HCT116 (cell line): ENCODE measurements around the gene TRPV5. TPM values are rescaled to one million over a fixed set of nuclear protein-coding genes. Genes with fewer than 3 reads are reported as not detected.

Experiments used
- ATAC-seq: fragments of 200-7000 bp; cut with Tn5 transposase; 2 replicates; pipeline ENCODE4 v1.9.1; 2020; ENCODE audit warnings: mild to moderate bottlenecking, moderate library complexity
- BruUV-seq: library from RNA; stranded (reverse); fragments of 400-500 nt; replicated peaks from 2 replicates; lab custom pipeline; 2021; lab: Mats Ljungman, UMichigan
- CTCF ChIA-PET: fragments of 300-600 bp; sonication (Branson Sonifier 250); formaldehyde crosslinking; loops from one replicate; lab custom pipeline; 2021; ENCODE audit warnings: antibody characterized with exemption; lab: Charles Lee
- POLR2A ChIA-PET: fragments of 300-600, 350-600 bp; sonication (Branson Sonifier 250); formaldehyde crosslinking; loops from one replicate; lab custom pipeline; 2021; ENCODE audit warnings: antibody characterized with exemption; lab: Charles Lee
- RAD21 ChIA-PET, 2 experiments: fragments of 300-600 bp; sonication (Branson Sonifier 250); formaldehyde crosslinking; loops; one replicate each; lab custom pipeline; 2023; ENCODE audit warnings: low total read pairs in 2 of 2; ENCODE audit not compliant: uncharacterized antibody in 2 of 2, unreplicated experiment in 2 of 2, low non-redundant PET in 1 of 2; lab: Charles Lee
- DNase-seq: peaks from one replicate; pipeline ENCODE4 v3.0.0-alpha.2; 2010; ENCODE audit warnings: low read depth, low spot score
- H2AFZ ChIP-seq: fragments of 200-600 bp; shearing (Covaris generic), sonication (generic); 2 replicates; pipeline ENCODE4 v1.6.1; 2017; ENCODE audit warnings: low read depth, mixed run types, mixed read lengths, antibody characterized with exemption, low read length; ENCODE audit not compliant: poor library complexity, severe bottlenecking
- H3K27ac ChIP-seq: 2 replicates; pipeline ENCODE4 v1.5.1; 2012; ENCODE audit warnings: low read depth, low read length
- H3K27me3 ChIP-seq: fragments of 200-600 bp; sonication (generic); 2 replicates; pipeline ENCODE4 v1.6.1; 2016; ENCODE audit warnings: mixed run types, low read length, mixed read lengths; ENCODE audit not compliant: insufficient read depth
- H3K36me3 ChIP-seq, 2 experiments: fragments of 200-500 bp in 1 of 2; fragments of 200-600 bp in 1 of 2; sonication (Bioruptor generic) in 1 of 2; sonication (generic) in 1 of 2; 2 replicates each; pipeline versions ENCODE4 v1.5.1 to v1.6.1; 2014 to 2016; ENCODE audit warnings: low read length in 2 of 2, inconsistent platforms in 1 of 2, mixed read lengths in 1 of 2, mixed run types in 1 of 2; ENCODE audit not compliant: insufficient read depth in 2 of 2, control insufficient read depth in 1 of 2
- H3K4me1 ChIP-seq, 2 experiments: fragments of 200-600 bp in 1 of 2; sonication (generic) in 1 of 2; 2 replicates each; pipeline versions ENCODE4 v1.5.1 to v1.6.1; 2012 to 2017; ENCODE audit warnings: low read length in 2 of 2, inconsistent platforms in 1 of 2, mild to moderate bottlenecking in 1 of 2, mixed read lengths in 1 of 2, mixed run types in 1 of 2, moderate library complexity in 1 of 2; ENCODE audit not compliant: insufficient read depth in 2 of 2, control insufficient read depth in 1 of 2
- H3K4me2 ChIP-seq: fragments of 200-600 bp; sonication (generic); 2 replicates; pipeline ENCODE4 v1.6.1; 2017; ENCODE audit warnings: mixed run types, low read length, mixed read lengths
- H3K4me3 ChIP-seq, 2 experiments: fragments of 200-600 bp in 1 of 2; sonication (generic) in 1 of 2; replicated peaks in 1 of 2; 2 replicates each; pipeline ENCODE4 v1.5.1; 2011 to 2016; ENCODE audit warnings: low read length in 2 of 2, control low read depth in 1 of 2, low read depth in 1 of 2, mild to moderate bottlenecking in 1 of 2, mixed read lengths in 1 of 2, mixed run types in 1 of 2
- H3K79me2 ChIP-seq: fragments of 200-600 bp; sonication (generic); 2 replicates; pipeline ENCODE4 v1.6.1; 2017; ENCODE audit warnings: mild to moderate bottlenecking, mixed run types, low read length, moderate library complexity, mixed read lengths; ENCODE audit not compliant: insufficient read depth
- H3K9ac ChIP-seq: fragments of 200-600 bp; sonication (generic); 2 replicates; pipeline ENCODE4 v1.6.1; 2016; ENCODE audit warnings: low read length, mixed read lengths
- H3K9me2 ChIP-seq: fragments of 200-600 bp; sonication (generic), shearing (Covaris generic); 2 replicates; pipeline ENCODE4 v1.6.1; 2017; ENCODE audit warnings: mixed run types, mild to moderate bottlenecking, moderate library complexity; ENCODE audit not compliant: insufficient read depth
- H3K9me3 ChIP-seq, 2 experiments: fragments of 200-500 bp in 1 of 2; fragments of 200-600 bp in 1 of 2; sonication (Bioruptor generic) in 1 of 2; sonication (generic) in 1 of 2; 2 replicates each; pipeline ENCODE4 v1.6.1; 2014 to 2017; ENCODE audit warnings: low read length in 2 of 2, mixed read lengths in 2 of 2, inconsistent platforms in 1 of 2, low read depth in 1 of 2, mild to moderate bottlenecking in 1 of 2, mixed run types in 1 of 2, moderate library complexity in 1 of 2; ENCODE audit not compliant: control insufficient read depth in 1 of 2, insufficient read depth in 1 of 2
- H4K20me1 ChIP-seq: fragments of 200-600 bp; sonication (generic), shearing (Covaris generic); 2 replicates; pipeline ENCODE4 v1.6.1; 2017; ENCODE audit warnings: mixed run types, mild to moderate bottlenecking, moderate library complexity; ENCODE audit not compliant: insufficient read depth
- CBX3 ChIP-seq: IDR thresholded peaks from 2 replicates; pipeline ENCODE4 v1.6.1; 2012; ENCODE audit warnings: low read depth
- EGR1 ChIP-seq: IDR thresholded peaks from 2 replicates; pipeline ENCODE4 v1.6.1; 2012; ENCODE audit warnings: low read depth
- ELF1 ChIP-seq: IDR thresholded peaks from 2 replicates; pipeline ENCODE4 v1.6.1; 2012; ENCODE audit warnings: low read depth, borderline replicate concordance
- JUND ChIP-seq: IDR thresholded peaks from 2 replicates; pipeline ENCODE4 v1.6.1; 2012
- MAX ChIP-seq: IDR thresholded peaks from 2 replicates; pipeline ENCODE4 v1.6.1; 2012
- POLR2AphosphoS5 ChIP-seq: IDR thresholded peaks from 2 replicates; pipeline ENCODE4 v1.6.1; 2011; ENCODE audit warnings: mild to moderate bottlenecking, low read depth, low read length, moderate library complexity
- RAD21 ChIP-seq: IDR thresholded peaks from 2 replicates; pipeline ENCODE4 v1.6.1; 2012; ENCODE audit warnings: low read depth, mild to moderate bottlenecking
- SP1 ChIP-seq: IDR thresholded peaks from 2 replicates; pipeline ENCODE4 v1.6.1; 2012; ENCODE audit warnings: low read depth
- SRF ChIP-seq: IDR thresholded peaks from 2 replicates; pipeline ENCODE4 v1.6.1; 2012; ENCODE audit warnings: low read depth
- TCF7L2 ChIP-seq: IDR thresholded peaks from 2 replicates; pipeline ENCODE4 v1.7.0; 2011; ENCODE audit warnings: borderline replicate concordance, inconsistent platforms; ENCODE audit not compliant: insufficient read depth, insufficient read length; ENCODE audit errors: extremely low read depth
- ZFX ChIP-seq: fragments of 450-650 bp; IDR thresholded peaks from 2 replicates; pipeline ENCODE4 v1.6.1; 2017
- ZNF274 ChIP-seq: fragments of 200-500 bp; sonication (Bioruptor generic); IDR thresholded peaks from 2 replicates; pipeline ENCODE4 v1.6.1; 2014; ENCODE audit warnings: mild to moderate bottlenecking, low read depth, low read length, inconsistent platforms
- intact Hi-C: fragments of 100-400 bp; cut with micrococcal nuclease; formaldehyde crosslinking; loops from 2 replicates; pipeline ENCODE4 v1.10.0; 2022
- total RNA-seq: library from RNA; stranded (reverse); gene quantifications from one replicate; pipeline ENCODE4 v1.2.1, GENCODE V29; 2021; ENCODE audit not compliant: unreplicated experiment
- TF ChIP-seq, protein P1 (sequence below), 3 experiments: fragments of 200-600 bp in 1 of 3; sonication (generic) in 1 of 3; IDR thresholded peaks in 2 of 3; conservative IDR thresholded peaks in 1 of 3; 2 replicates each; pipeline ENCODE4 v1.5.1; 2012 to 2017; ENCODE audit warnings: low read depth in 2 of 3, low read length in 2 of 3, antibody characterized with exemption in 1 of 3, borderline replicate concordance in 1 of 3, control low read depth in 1 of 3, mild to moderate bottlenecking in 1 of 3, mixed read lengths in 1 of 3, mixed run types in 1 of 3, moderate library complexity in 1 of 3; ENCODE audit not compliant: insufficient read depth in 1 of 3
- TF ChIP-seq, protein P2 (sequence below): IDR thresholded peaks from 2 replicates; pipeline ENCODE4 v1.6.1; 2012; ENCODE audit warnings: low read depth
- TF ChIP-seq, protein P3 (sequence below): IDR thresholded peaks from 2 replicates; pipeline ENCODE4 v1.6.1; 2012

Gene TRPV5
- total RNA-seq, 1 experiment from 2014 or later = not detected

DNA sequence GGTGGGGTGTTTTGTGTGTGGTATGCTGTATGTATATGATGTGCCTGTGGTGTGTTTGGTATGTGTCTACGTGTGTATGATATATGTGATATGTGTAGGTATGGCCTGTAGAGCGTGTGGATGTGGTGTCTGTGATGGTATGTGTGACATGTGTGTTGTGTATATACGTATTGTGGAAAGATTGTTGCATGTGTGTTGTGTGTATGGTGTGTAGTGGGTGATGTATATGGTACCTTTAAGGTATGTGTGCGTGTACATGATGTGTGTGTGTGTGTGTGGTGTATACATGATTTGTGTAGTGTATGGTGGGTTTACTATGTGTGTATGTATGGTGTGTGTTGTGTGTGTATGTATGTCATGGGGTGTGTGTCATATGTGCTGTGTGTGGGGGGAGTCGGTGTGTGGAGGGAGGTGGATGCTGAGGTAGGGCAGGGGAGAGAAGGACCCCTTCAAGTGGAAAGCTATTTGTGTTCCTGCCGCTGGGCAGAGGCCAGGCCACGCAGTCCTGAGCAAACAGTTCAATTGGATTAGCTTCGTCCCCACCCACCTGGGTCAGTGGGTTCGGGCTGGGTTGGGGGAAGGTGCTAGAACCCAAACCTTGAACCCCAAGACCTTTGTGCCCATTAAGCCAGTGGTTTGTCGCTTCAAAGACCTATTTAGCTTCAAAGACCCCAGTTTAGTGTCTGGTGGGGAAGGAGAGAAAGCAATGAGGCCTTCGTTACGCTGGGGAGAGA is 46.1 kb downstream of the TRPV5 start:
- ATAC-seq (no peak), DNase-seq (no peak)
- Histone ChIP-seq H2AFZ (no peak overlapping the region), H3K9me3 (no peaks in the 10 kb centered on the region), H3K4me2 (no peak overlapping the region), H3K4me3 (no peak overlapping the region), H3K27me3 (0 out of 2 replicates have a peak, but pooled peaks cover 3% of the 10 kb centered on the region), H3K79me2 (no peaks in the 10 kb centered on the region), H3K27ac (no peak overlapping the region), H4K20me1 (no peaks in the 10 kb centered on the region), H3K9me2 (no peaks in the 10 kb centered on the region), H3K36me3 (no peaks in the 10 kb centered on the region), H3K9ac (no peak overlapping the region), H3K4me1 (peaks cover 4 to 10% of the 10 kb centered on the region in 2 experiments; a peak in 3 of 4 replicates)
- BruUV-seq = no TSS peak
- POLR2A ChIA-PET = no interaction called here
- intact Hi-C loops = no loop called here
- RAD21 ChIA-PET = no interaction called here
- CTCF ChIA-PET = interaction anchor here (0.9 to 1.2 kb wide), 2 partner anchors 15 to 73 kb away, joined by 3 to 4 read pairs; no protein-coding TSS in a partner anchor
- TF ChIP-seq ZNF274 (no peak), ELF1 (no peak), SRF (no peak), ZFX (no peak), SP1 (no peak), TCF7L2 (no peak), EGR1 (no peak), RAD21 (no peak), MAX (no peak), POLR2AphosphoS5 (no peak), CBX3 (no peak), JUND (no peak)
- TF ChIP-seq, protein P1, sequence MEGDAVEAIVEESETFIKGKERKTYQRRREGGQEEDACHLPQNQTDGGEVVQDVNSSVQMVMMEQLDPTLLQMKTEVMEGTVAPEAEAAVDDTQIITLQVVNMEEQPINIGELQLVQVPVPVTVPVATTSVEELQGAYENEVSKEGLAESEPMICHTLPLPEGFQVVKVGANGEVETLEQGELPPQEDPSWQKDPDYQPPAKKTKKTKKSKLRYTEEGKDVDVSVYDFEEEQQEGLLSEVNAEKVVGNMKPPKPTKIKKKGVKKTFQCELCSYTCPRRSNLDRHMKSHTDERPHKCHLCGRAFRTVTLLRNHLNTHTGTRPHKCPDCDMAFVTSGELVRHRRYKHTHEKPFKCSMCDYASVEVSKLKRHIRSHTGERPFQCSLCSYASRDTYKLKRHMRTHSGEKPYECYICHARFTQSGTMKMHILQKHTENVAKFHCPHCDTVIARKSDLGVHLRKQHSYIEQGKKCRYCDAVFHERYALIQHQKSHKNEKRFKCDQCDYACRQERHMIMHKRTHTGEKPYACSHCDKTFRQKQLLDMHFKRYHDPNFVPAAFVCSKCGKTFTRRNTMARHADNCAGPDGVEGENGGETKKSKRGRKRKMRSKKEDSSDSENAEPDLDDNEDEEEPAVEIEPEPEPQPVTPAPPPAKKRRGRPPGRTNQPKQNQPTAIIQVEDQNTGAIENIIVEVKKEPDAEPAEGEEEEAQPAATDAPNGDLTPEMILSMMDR (IDR thresholded peaks at IDR 0.05 in 2 of 3, conservative IDR thresholded peaks at IDR 0.05 in 1 of 3; ENCODE audit: borderline replicate concordance in 1 of 3, insufficient read depth in 1 of 3, low read depth in 2 of 3, low read length in 2 of 3) = no peak
- TF ChIP-seq, protein P2, sequence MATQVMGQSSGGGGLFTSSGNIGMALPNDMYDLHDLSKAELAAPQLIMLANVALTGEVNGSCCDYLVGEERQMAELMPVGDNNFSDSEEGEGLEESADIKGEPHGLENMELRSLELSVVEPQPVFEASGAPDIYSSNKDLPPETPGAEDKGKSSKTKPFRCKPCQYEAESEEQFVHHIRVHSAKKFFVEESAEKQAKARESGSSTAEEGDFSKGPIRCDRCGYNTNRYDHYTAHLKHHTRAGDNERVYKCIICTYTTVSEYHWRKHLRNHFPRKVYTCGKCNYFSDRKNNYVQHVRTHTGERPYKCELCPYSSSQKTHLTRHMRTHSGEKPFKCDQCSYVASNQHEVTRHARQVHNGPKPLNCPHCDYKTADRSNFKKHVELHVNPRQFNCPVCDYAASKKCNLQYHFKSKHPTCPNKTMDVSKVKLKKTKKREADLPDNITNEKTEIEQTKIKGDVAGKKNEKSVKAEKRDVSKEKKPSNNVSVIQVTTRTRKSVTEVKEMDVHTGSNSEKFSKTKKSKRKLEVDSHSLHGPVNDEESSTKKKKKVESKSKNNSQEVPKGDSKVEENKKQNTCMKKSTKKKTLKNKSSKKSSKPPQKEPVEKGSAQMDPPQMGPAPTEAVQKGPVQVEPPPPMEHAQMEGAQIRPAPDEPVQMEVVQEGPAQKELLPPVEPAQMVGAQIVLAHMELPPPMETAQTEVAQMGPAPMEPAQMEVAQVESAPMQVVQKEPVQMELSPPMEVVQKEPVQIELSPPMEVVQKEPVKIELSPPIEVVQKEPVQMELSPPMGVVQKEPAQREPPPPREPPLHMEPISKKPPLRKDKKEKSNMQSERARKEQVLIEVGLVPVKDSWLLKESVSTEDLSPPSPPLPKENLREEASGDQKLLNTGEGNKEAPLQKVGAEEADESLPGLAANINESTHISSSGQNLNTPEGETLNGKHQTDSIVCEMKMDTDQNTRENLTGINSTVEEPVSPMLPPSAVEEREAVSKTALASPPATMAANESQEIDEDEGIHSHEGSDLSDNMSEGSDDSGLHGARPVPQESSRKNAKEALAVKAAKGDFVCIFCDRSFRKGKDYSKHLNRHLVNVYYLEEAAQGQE = no peak
- TF ChIP-seq, protein P3, sequence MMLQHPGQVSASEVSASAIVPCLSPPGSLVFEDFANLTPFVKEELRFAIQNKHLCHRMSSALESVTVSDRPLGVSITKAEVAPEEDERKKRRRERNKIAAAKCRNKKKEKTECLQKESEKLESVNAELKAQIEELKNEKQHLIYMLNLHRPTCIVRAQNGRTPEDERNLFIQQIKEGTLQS = no peak
